CD8-positive, alpha-beta memory T cell (primary cell): ENCODE results near the gene SLC38A5. TPM values are rescaled to one million over a fixed set of nuclear protein-coding genes. Genes with fewer than 3 reads are reported as not detected.

Experiments used
- CTCF ChIA-PET: fragments of 350-600 bp; sonication (Branson Sonifier 250); formaldehyde crosslinking; loops from one replicate; lab custom pipeline; 2021; ENCODE audit warnings: antibody characterized with exemption; lab: Charles Lee
- POLR2A ChIA-PET: fragments of 350-600 bp; sonication (Branson Sonifier 250); formaldehyde crosslinking; loops from one replicate; lab custom pipeline; 2021; ENCODE audit warnings: antibody characterized with exemption; lab: Charles Lee
- DNase-seq, 5 donors: peaks; one replicate each; pipeline versions ENCODE4 v3.0.0 to v3.0.0-alpha.2; 2020 to 2022; ENCODE audit warnings: mixed read lengths in 1 of 5
- H3K27ac ChIP-seq: one replicate; pipeline ENCODE4 v1.7.0; 2013; ENCODE audit warnings: low read depth, mild to moderate bottlenecking, low read length, moderate library complexity
- H3K27me3 ChIP-seq: 2 replicates; pipeline ENCODE4 v1.7.0; 2013; ENCODE audit warnings: low read length, mild to moderate bottlenecking; ENCODE audit not compliant: insufficient read depth, poor library complexity, severe bottlenecking
- H3K36me3 ChIP-seq: 2 replicates; pipeline ENCODE4 v1.7.0; 2013; ENCODE audit warnings: mild to moderate bottlenecking, low read length, moderate library complexity; ENCODE audit not compliant: insufficient read depth
- H3K4me1 ChIP-seq: 2 replicates; pipeline ENCODE4 v1.7.0; 2013; ENCODE audit warnings: mild to moderate bottlenecking, low read length, moderate library complexity; ENCODE audit not compliant: insufficient read depth
- H3K4me3 ChIP-seq: 2 replicates; pipeline ENCODE4 v1.7.0; 2013; ENCODE audit warnings: mild to moderate bottlenecking, low read length
- H3K9me3 ChIP-seq: 2 replicates; pipeline ENCODE4 v1.7.0; 2013; ENCODE audit warnings: mild to moderate bottlenecking, low read length
- H3K27ac Mint-ChIP-seq, 8 donors: one replicate each; pipeline ENCODE4 v1.8.0; 2020 to 2021; ENCODE audit warnings: mixed read lengths in 8 of 8, mild to moderate bottlenecking in 6 of 8, inconsistent platforms in 3 of 8, moderate library complexity in 3 of 8
- H3K27me3 Mint-ChIP-seq, 2 donors: one replicate each; pipeline ENCODE4 v1.8.0; 2020 to 2021; ENCODE audit warnings: mixed read lengths in 2 of 2, mild to moderate bottlenecking in 1 of 2, moderate library complexity in 1 of 2
- H3K36me3 Mint-ChIP-seq, 3 donors: one replicate each; pipeline ENCODE4 v1.8.0; 2020 to 2021; ENCODE audit warnings: mixed read lengths in 3 of 3, inconsistent platforms in 1 of 3, mild to moderate bottlenecking in 1 of 3
- H3K4me1 Mint-ChIP-seq, 3 donors: one replicate each; pipeline ENCODE4 v1.8.0; 2020 to 2021; ENCODE audit warnings: mixed read lengths in 3 of 3, inconsistent platforms in 1 of 3, mild to moderate bottlenecking in 1 of 3
- H3K4me3 Mint-ChIP-seq, 7 donors: one replicate each; pipeline ENCODE4 v1.8.0; 2020 to 2021; ENCODE audit warnings: mixed read lengths in 7 of 7, mild to moderate bottlenecking in 6 of 7, moderate library complexity in 4 of 7, inconsistent platforms in 2 of 7
- H3K9me3 Mint-ChIP-seq, 5 donors: one replicate each; pipeline ENCODE4 v1.8.0; 2020 to 2022; ENCODE audit warnings: mixed read lengths in 5 of 5, mild to moderate bottlenecking in 3 of 5, moderate library complexity in 2 of 5, inconsistent platforms in 1 of 5
- polyA plus RNA-seq: library from polyadenylated mRNA; unstranded; fragments of 300-500 nt; fragmentation: Illumina TruSeq; gene quantifications from one replicate; pipeline ENCODE4 v1.2.3, GENCODE V29; 2021
- total RNA-seq, 2 experiments: library from RNA; stranded (reverse); gene quantifications; one replicate each; pipeline ENCODE4 v1.2.3, GENCODE V29; 2021

The SLC38A5 gene
- total and polyA plus RNA-seq, 3 experiments from 2014 or later: 19.8 to 211 (median 188) TPM

- Histone ChIP-seq H3K36me3 (no peaks in the 10 kb centered on the region), H3K27ac (no peak overlapping the region), H3K27me3 (no peaks in the 10 kb centered on the region), H3K4me1 (peaks cover 7% of the 10 kb centered on the region), H3K4me3 (no peak overlapping the region), H3K9me3 (no peaks in the 10 kb centered on the region)
- Mint-ChIP-seq H3K36me3 (peaks cover 0 to 46% (median 5%) of the 10 kb centered on the region in 3 donors), H3K4me3 (no peak overlapping the region), H3K9me3 (no peaks in the 10 kb centered on the region), H3K27ac (peak overlapping the region in 2 of 8 donors; percentile 23 to 63), H3K4me1 (peaks cover 19 to 48% (median 27%) of the 10 kb centered on the region in 3 donors), H3K27me3 (no peaks in the 10 kb centered on the region)
- DNase-seq: no peak
- CTCF ChIA-PET: no interaction called here
- POLR2A ChIA-PET: no interaction called here
Observed at GRCh38 chrX:48513670-48514069, 43.6 kb upstream of the SLC38A5 start.

GRCh38 chrX:48512371-48512935 is 42.4 kb upstream of the SLC38A5 start:
- peak overlapping the region in 2 of 7 donors; percentile 13 to 24 for H3K4me3 Mint-ChIP-seq
- H3K9me3 Mint-ChIP-seq: no peaks in the 10 kb centered on the region
- H3K27me3 Mint-ChIP-seq: no peaks in the 10 kb centered on the region
- DNase-seq: no peak
- H3K4me1 Mint-ChIP-seq: peaks cover 19 to 53% (median 31%) of the 10 kb centered on the region in 3 donors
- Histone ChIP-seq H3K36me3 (no peaks in the 10 kb centered on the region), H3K27ac (no peak overlapping the region), H3K4me3 (no peak overlapping the region), H3K4me1 (peaks cover 10% of the 10 kb centered on the region), H3K9me3 (no peaks in the 10 kb centered on the region), H3K27me3 (no peaks in the 10 kb centered on the region)
- ChIA-PET CTCF (interaction anchor here (0.5 kb wide), 1 partner anchor 195 kb away, joined by 3 read pairs; no protein-coding TSS in a partner anchor), POLR2A (no interaction called here)
- H3K27ac Mint-ChIP-seq: peak overlapping the region in 1 of 8 donors; percentile 42
- peaks cover 0 to 50% (median 5%) of the 10 kb centered on the region in 3 donors for H3K36me3 Mint-ChIP-seq

- H3K27ac Mint-ChIP-seq: peak overlapping the region in 2 of 8 donors; percentile 38 to 92
- Histone ChIP-seq H3K4me1 (peaks cover 10% of the 10 kb centered on the region), H3K36me3 (no peaks in the 10 kb centered on the region), H3K27me3 (no peaks in the 10 kb centered on the region), H3K27ac (no peak overlapping the region), H3K4me3 (no peak overlapping the region), H3K9me3 (no peaks in the 10 kb centered on the region)
- CTCF ChIA-PET: no interaction called here
- no peak overlapping the region for H3K4me3 Mint-ChIP-seq
- DNase-seq: no peak
- H3K4me1 Mint-ChIP-seq: peaks cover 22 to 49% (median 28%) of the 10 kb centered on the region in 3 donors
- H3K9me3 Mint-ChIP-seq: no peaks in the 10 kb centered on the region
- no peaks in the 10 kb centered on the region for H3K27me3 Mint-ChIP-seq
- POLR2A ChIA-PET: no interaction called here
- peaks cover 0 to 48% (median 5%) of the 10 kb centered on the region in 3 donors for H3K36me3 Mint-ChIP-seq
Observed at GRCh38 chrX:48511560-48511959, 41.5 kb upstream of the SLC38A5 start.

- H3K36me3 Mint-ChIP-seq: peaks cover 0 to 31% (median 2%) of the 10 kb centered on the region in 3 donors
- Histone ChIP-seq H3K27ac (peak overlapping the region; percentile 48), H3K36me3 (no peaks in the 10 kb centered on the region), H3K9me3 (no peaks in the 10 kb centered on the region), H3K27me3 (no peaks in the 10 kb centered on the region), H3K4me1 (peaks cover 10% of the 10 kb centered on the region), H3K4me3 (peak overlapping the region; percentile 52)
- no peaks in the 10 kb centered on the region for H3K9me3 Mint-ChIP-seq
- ChIA-PET POLR2A (no interaction called here), CTCF (interaction anchor here (3.4 kb wide), 1 partner anchor 30 kb away, joined by 11 read pairs; the partner anchor contains the start of gene TBC1D25)
- no peaks in the 10 kb centered on the region for H3K27me3 Mint-ChIP-seq
- peak overlapping the region; percentile 87 to 94 (median 89) for H3K4me3 Mint-ChIP-seq
- peak overlapping the region in 7 of 8 donors; percentile 82 to 94 (median 88) for H3K27ac Mint-ChIP-seq
- no peak for DNase-seq
- peaks cover 16 to 44% (median 26%) of the 10 kb centered on the region in 3 donors for H3K4me1 Mint-ChIP-seq
Observed at GRCh38 chrX:48509619-48510018, 39.6 kb upstream of the SLC38A5 start.

- POLR2A ChIA-PET: no interaction called here
- peaks cover 10% of the 10 kb centered on the region for H3K4me1 ChIP-seq
Observed at GRCh38 chrX:48509245-48509590, 39.2 kb upstream of the SLC38A5 start.

GRCh38 chrX:48508400-48509244 is 38.6 kb upstream of the SLC38A5 start, which contains the start of gene PORCN:
Gene PORCN (plus strand): TSS chrX:48508992. CDS start chrX:48509821, 829 bp downstream.
- Mint-ChIP-seq H3K36me3 (peaks cover 0 to 26% (median 2%) of the 10 kb centered on the region in 3 donors), H3K9me3 (no peaks in the 10 kb centered on the region), H3K27me3 (peaks cover 0 to under 1% of the 10 kb centered on the region in 2 donors), H3K4me1 (peaks cover 16 to 44% (median 26%) of the 10 kb centered on the region in 3 donors), H3K27ac (peak within 1 kb of the TSS; percentile 82 to 94 (median 92)), H3K4me3 (peak within 1 kb of the TSS; percentile 87 to 94 (median 89))
- Histone ChIP-seq H3K4me3 (peak within 1 kb of the TSS; percentile 52), H3K27me3 (no peaks in the 10 kb centered on the region), H3K9me3 (no peaks in the 10 kb centered on the region), H3K36me3 (no peaks in the 10 kb centered on the region), H3K27ac (peak within 1 kb of the TSS; percentile 48), H3K4me1 (peaks cover 10% of the 10 kb centered on the region)
- peak; percentile 67 to 86 (median 75) for DNase-seq
- CTCF ChIA-PET: interaction anchor here (3.4 kb wide), 1 partner anchor 31 kb away, joined by 11 read pairs; the partner anchor contains the start of gene TBC1D25
- POLR2A ChIA-PET: interaction anchor here (0.8 to 1.3 kb wide), 3 partner anchors 13 to 31 kb away, joined by 3 to 4 read pairs (median 4); partner anchors contain the start of genes EBP and TBC1D25

More at GRCh38 chrX:48509245-48509590, 39.2 kb upstream of the SLC38A5 start:
- CTCF ChIA-PET: interaction anchor here (3.4 kb wide), 1 partner anchor 30 kb away, joined by 11 read pairs; the partner anchor contains the start of gene TBC1D25
- H3K4me3 Mint-ChIP-seq: peak overlapping the region; percentile 87 to 94 (median 89)
- no peaks in the 10 kb centered on the region for H3K9me3 Mint-ChIP-seq
- Histone ChIP-seq H3K27ac (peak overlapping the region; percentile 48), H3K4me3 (peak overlapping the region; percentile 52), H3K27me3 (no peaks in the 10 kb centered on the region), H3K36me3 (no peaks in the 10 kb centered on the region), H3K9me3 (no peaks in the 10 kb centered on the region)
- H3K27me3 Mint-ChIP-seq: no peaks in the 10 kb centered on the region
- peak in 1 of 5 donors; percentile 50 for DNase-seq
- peak overlapping the region; percentile 82 to 94 (median 90) for H3K27ac Mint-ChIP-seq
- peaks cover 0 to 27% (median 2%) of the 10 kb centered on the region in 3 donors for H3K36me3 Mint-ChIP-seq
- peaks cover 16 to 44% (median 26%) of the 10 kb centered on the region in 3 donors for H3K4me1 Mint-ChIP-seq

GRCh38 chrX:48507246-48507645 is 37.2 kb upstream of the SLC38A5 start:
- peak overlapping the region in 2 of 8 donors; percentile 30 to 37 for H3K27ac Mint-ChIP-seq

More at GRCh38 chrX:48507246-48507645, 37.2 kb upstream of the SLC38A5 start:
- H3K9me3 Mint-ChIP-seq: no peaks in the 10 kb centered on the region
- Histone ChIP-seq H3K9me3 (no peaks in the 10 kb centered on the region), H3K4me3 (no peak overlapping the region), H3K36me3 (no peaks in the 10 kb centered on the region), H3K27me3 (no peaks in the 10 kb centered on the region), H3K27ac (no peak overlapping the region), H3K4me1 (peaks cover 10% of the 10 kb centered on the region)
- no peak for DNase-seq
- peak overlapping the region in 3 of 7 donors; percentile 30 to 59 (median 52) for H3K4me3 Mint-ChIP-seq
- H3K27me3 Mint-ChIP-seq: peaks cover 0 to 4% of the 10 kb centered on the region in 2 donors
- peaks cover 16 to 36% (median 25%) of the 10 kb centered on the region in 3 donors for H3K4me1 Mint-ChIP-seq
- ChIA-PET CTCF (interaction anchor here (3.4 kb wide), 1 partner anchor 32 kb away, joined by 11 read pairs; the partner anchor contains the start of gene TBC1D25), POLR2A (no interaction called here)
- H3K36me3 Mint-ChIP-seq: peaks cover 0 to 16% (median 2%) of the 10 kb centered on the region in 3 donors
